GM21825 (cell line): ENCODE data around the gene RAB40B.
"Not testable (repeated sequence)": the region's sequence is repeated elsewhere in the genome, so short reads cannot be mapped to it uniquely, and the experiment has no call there.

Experiments
- ATAC-seq: cut with Tn5 transposase; IDR thresholded peaks from one replicate; pipeline ENCODE4 v1.9.1; 2021; ENCODE audit warnings: mild to moderate bottlenecking, moderate library complexity; ENCODE audit not compliant: unreplicated experiment

RAB40B gene

GRCh38 chr17:82668631-82669099, 29.8 kb downstream of the RAB40B start:
- ATAC-seq: no peak

- no peak for ATAC-seq
Measured at GRCh38 chr17:82668024-82668630, 30.4 kb downstream of the RAB40B start.

- ATAC-seq: no peak
Measured at GRCh38 chr17:82667668-82668000, 30.9 kb downstream of the RAB40B start.

GRCh38 chr17:82666931-82667667, 31.4 kb downstream of the RAB40B start:
- no peak for ATAC-seq

GRCh38 chr17:82665891-82666290, 32.6 kb downstream of the RAB40B start:
- ATAC-seq: no peak

- no peak for ATAC-seq
Measured at GRCh38 chr17:82665217-82665616, 33.3 kb downstream of the RAB40B start.

GRCh38 chr17:82664701-82665182, 33.8 kb downstream of the RAB40B start:
- ATAC-seq: no peak

GRCh38 chr17:82664276-82664575, 34.3 kb downstream of the RAB40B start:
- no peak for ATAC-seq

- ATAC-seq: no peak
Measured at GRCh38 chr17:82663381-82664275, 34.9 kb downstream of the RAB40B start.

- no peak for ATAC-seq
Measured at GRCh38 chr17:82662711-82663261, 35.7 kb downstream of the RAB40B start.

- ATAC-seq: no peak
Measured at GRCh38 chr17:82661717-82662683, 36.5 kb downstream of the RAB40B start.

GRCh38 chr17:82659886-82660285, 38.6 kb downstream of the RAB40B start:
- ATAC-seq: no peak

GRCh38 chr17:82658796-82659452, 39.6 kb downstream of the RAB40B start:
- no peak for ATAC-seq

- ATAC-seq: no peak
Measured at GRCh38 chr17:82658331-82658730, 40.2 kb downstream of the RAB40B start.

- ATAC-seq: no peak
Measured at GRCh38 chr17:82657926-82658325, 40.6 kb downstream of the RAB40B start.

- ATAC-seq: no peak
Measured at GRCh38 chr17:82656266-82656665, 42.2 kb downstream of the RAB40B start.

GRCh38 chr17:82655523-82655922, 43.0 kb downstream of the RAB40B start:
- no peak for ATAC-seq

- ATAC-seq: no peak
Measured at GRCh38 chr17:82655038-82655479, 43.4 kb downstream of the RAB40B start.

GRCh38 chr17:82654611-82655010, 43.9 kb downstream of the RAB40B start:
- not testable (repeated sequence) for ATAC-seq
